ENCODE measurements around the gene MTARC2.

- TF ChIP-seq USF2 (IDR thresholded peaks at IDR 0.05; ENCODE audit: borderline replicate concordance, low read depth, low read length): no peak
- TF ChIP-seq LARP7 (IDR thresholded peaks at IDR 0.05): no peak
- no peak for TF ChIP-seq CTCF (IDR thresholded peaks at IDR 0.05 in 2 of 3, conservative IDR thresholded peaks at IDR 0.05 in 1 of 3; ENCODE audit: control insufficient read depth in 2 of 3, extremely low read depth in 1 of 3, insufficient read depth in 1 of 3, low read depth in 3 of 3, low read length in 3 of 3)
Measured at GRCh38 chr1:220698607-220699016, 49.5 kb upstream of the MTARC2 start.

Measured in GM12878 (cell line).